GM21423 (cell line): ENCODE measurements around the gene ACOT11.

ENCODE experiments used
- ATAC-seq: cut with Tn5 transposase; IDR thresholded peaks from one replicate; pipeline ENCODE4 v1.9.1; 2021; ENCODE audit warnings: mild to moderate bottlenecking, moderate library complexity; ENCODE audit not compliant: unreplicated experiment

ACOT11 gene

DNA sequence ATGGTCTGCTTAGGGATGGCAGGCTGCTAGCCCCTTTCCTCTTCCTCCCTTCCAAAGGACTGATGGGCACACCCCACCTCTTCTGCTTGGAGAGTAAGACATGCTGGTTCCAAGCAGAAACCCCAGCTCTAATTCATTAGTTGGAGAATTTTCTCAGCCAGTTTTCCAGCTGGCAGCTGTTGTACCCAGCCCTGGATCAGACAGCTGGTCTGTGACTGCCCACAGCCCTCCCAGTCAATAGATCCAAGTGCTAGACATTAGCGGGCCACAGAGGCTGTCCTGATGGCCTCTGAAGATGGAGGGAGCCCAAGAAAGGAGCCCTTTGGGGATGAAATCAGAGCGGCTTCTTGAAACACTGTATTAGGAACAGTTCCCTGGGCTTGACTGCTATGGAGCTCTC is 35.8 kb downstream of the ACOT11 start:
- ATAC-seq = no peak

DNA sequence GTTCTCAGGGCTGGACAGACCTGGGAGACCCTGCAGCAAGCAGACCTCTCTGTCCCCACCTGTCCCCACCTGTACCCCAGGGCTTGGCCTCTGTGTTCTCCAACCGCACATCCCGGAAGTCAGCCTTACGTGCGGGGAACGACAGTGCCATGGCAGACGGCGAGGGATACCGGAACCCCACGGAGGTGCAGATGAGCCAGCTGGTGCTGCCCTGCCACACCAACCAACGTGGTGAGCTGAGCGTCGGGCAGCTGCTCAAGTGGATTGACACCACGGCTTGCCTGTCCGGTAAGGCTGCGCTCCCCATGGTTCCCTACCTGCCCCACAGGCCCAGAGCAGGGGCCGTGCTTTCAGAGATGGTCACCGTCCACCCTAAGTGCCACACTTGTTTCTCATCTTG is 36.5 kb downstream of the ACOT11 start:
- ATAC-seq = no peak

DNA sequence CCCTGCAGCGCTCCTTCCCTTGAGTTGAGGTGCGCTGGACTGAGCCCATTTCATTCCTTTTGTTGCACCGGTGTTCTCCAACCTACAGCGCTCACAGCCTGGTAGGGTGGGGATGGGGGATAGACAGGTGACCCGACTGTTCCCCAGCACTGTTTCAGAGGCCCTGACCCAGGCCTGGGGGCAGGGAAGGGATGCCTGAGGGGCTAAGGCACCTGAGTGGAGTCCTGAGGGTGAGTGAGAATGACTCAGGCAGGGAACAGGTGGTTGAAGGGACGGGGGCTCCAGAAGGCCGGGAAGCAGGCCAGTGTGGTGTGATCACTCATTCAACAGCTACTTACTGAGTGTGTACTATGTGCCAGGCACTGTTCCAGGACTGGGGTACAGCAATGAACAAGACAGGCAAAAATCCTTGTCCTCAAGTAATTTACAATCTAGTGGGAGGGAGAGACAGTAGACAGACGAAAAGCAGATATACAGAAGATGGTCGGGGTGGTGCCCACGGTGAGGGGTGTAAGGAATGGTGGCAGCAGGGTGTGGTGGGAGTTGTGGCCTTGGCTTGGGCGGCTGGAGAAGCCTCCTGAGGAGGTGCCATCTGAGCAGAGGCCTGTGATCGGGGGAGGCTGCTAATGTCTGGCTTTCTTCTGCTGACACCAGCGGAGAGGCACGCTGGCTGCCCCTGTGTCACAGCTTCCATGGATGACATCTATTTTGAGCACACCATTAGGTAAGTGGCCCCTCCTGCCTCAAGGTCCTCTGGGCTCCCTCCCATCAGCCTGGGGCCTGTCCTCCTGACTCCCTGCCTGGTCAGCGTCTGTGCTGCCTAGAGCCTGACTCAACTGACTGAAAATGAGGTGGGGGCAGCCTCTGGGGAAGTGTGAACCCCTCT is 37.4 kb downstream of the ACOT11 start:
- ATAC-seq = no peak

- ATAC-seq = no peak
Measured at GRCh38 chr1:54588377-54588776, 40.3 kb downstream of the ACOT11 start.

- ATAC-seq = no peak
Measured at GRCh38 chr1:54591127-54591756, 43.2 kb downstream of the ACOT11 start.

DNA sequence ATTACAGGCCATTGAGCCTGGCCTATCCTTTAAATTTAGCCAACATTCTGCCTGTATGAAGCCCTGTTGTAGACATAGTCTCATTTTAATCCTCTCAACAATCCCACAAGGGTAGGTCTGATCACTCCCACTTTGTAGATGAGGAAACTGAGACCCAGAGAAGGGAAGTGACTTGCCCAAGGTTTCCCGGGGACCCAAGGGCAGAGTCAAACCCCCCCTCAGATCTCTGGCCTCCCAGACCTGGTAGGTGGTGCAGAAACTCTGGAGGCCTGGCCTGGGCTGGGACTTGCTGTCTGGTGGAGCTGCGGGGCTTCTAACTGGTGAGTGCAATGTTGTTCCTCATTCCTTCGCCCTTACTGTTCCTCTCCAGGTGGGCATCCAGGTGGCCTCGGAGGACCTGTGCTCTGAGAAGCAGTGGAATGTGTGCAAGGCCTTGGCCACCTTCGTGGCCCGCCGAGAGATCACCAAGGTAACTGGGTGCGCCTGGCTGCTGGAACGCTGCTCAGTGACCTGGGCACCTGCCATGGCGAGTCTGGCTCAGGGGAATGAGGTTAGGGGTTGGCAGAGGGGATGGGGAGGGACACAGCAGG is 45.6 kb downstream of the ACOT11 start:
- no peak for ATAC-seq

GRCh38 chr1:54594463-54594862 is 46.4 kb downstream of the ACOT11 start:
- ATAC-seq = no peak

DNA sequence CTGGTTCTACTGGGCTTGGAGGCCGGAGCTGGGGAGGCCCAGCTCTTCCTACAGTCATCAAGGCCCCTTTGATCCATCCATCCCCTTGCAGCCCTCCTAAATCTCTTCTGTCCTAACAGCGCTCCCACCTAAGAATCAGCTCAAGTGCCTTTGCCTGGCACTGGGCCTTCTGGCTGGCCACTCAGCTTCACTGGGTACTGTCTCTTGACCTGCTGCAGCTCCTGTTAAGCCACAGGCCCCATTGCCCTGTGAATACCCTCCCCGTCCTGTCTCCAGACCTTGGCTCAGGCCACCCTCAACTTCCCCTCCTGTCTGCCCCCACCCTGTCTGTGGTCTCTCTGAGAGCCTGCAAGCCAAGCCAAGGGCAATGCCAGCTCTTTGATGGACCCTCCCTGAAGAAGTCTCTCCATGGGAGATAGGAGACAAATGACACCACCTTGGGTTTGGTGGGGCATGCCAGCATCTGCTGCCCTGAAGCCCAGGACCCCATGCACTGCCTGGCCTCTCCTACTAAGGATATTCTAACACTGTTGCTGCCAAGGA is 48.0 kb downstream of the ACOT11 start:
- ATAC-seq = no peak

DNA sequence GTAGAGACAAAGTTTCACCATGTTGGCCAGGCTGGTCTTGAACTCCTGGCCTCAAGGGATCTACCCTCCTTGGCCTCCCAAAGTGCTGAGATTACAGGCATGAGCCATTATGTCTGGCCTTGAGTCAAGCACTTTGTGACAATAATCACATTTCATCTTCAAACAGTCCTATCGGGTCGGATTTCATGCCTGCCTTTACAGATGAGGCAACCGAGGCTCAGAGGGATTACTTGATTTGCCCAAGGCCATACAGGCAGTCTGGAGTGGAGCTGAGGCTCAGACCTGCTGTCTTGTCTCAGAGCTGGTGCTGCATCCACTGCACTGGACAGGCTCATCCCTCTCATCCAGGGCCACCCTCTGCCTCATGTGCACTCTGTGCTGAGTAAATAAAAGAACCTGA is 48.7 kb downstream of the ACOT11 start:
- ATAC-seq = no peak

- no peak for ATAC-seq
Measured at GRCh38 chr1:54597455-54598030, 49.5 kb downstream of the ACOT11 start.

- no peak for ATAC-seq
Measured at GRCh38 chr1:54599211-54599823, 51.3 kb downstream of the ACOT11 start.

GRCh38 chr1:54600947-54601721 is 53.1 kb downstream of the ACOT11 start:
- no peak for ATAC-seq

- no peak for ATAC-seq
Measured at GRCh38 chr1:54601730-54602129, 53.7 kb downstream of the ACOT11 start.

DNA sequence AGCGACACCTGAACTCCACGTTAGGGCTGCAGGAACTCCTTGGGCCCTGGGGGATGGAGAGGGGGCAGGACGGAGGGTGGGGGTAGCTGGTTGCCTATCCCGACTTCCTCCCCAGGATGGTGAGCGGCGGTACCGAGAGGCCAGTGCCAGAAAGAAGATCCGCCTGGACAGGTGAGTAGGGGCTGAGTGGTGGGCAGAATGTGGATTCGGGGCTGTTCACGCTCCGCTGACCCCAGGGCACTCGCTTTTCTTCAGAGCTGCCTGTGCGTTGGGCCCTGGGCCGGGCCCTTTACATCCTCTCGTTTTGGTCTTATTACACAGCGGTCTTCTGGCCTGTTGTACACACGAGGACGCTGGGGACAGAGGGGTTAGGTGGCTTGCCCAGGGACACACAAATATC is 54.5 kb downstream of the ACOT11 start:
- no peak for ATAC-seq

- ATAC-seq = no peak
Measured at GRCh38 chr1:54603241-54603640, 55.2 kb downstream of the ACOT11 start.

- ATAC-seq = no peak
Measured at GRCh38 chr1:54604051-54604450, 56.0 kb downstream of the ACOT11 start.

- no peak for ATAC-seq
Measured at GRCh38 chr1:54604572-54605370, 56.7 kb downstream of the ACOT11 start.

GRCh38 chr1:54606096-54606989 is 58.3 kb downstream of the ACOT11 start:
- no peak for ATAC-seq

DNA sequence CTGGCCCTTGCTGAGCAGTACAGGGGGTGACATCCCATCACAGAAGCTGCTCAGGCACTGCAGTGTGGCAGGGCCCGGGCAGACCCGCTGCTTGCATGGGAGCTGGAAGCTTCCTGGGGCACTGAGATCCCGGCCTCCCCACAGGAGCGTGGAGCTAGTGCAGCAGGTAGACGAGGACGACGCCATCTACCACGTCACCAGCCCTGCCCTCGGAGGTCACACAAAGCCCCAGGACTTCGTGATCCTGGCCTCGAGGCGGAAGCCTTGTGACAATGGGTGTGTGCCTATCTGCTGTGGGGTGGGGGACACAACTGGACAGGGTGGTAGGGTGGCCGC is 58.9 kb downstream of the ACOT11 start:
- no peak for ATAC-seq
